Esophagus muscularis mucosa (tissue), 4 donors: ENCODE results near the gene TNN. TPM values are rescaled to one million over a fixed set of nuclear protein-coding genes. Genes with fewer than 3 reads are reported as not detected.

ENCODE experiments used
- DNase-seq: peaks from one replicate; pipeline ENCODE4 v3.0.0-alpha.2; 2017; ENCODE audit errors: extremely low spot score
- H3K27ac ChIP-seq, 4 donors: fragments of 200-600 bp; sonication (generic); replicated peaks in 1 of 4; 1 replicate in 3 of 4; 2 replicates in 1 of 4; pipeline ENCODE4 v1.5.1; 2016 to 2019; ENCODE audit warnings: mild to moderate bottlenecking in 1 of 4
- H3K27me3 ChIP-seq, 4 donors: fragments of 200-600 bp; sonication (generic); one replicate each; pipeline versions ENCODE4 v1.5.1 to v1.6.0; 2016 to 2019
- H3K36me3 ChIP-seq, 4 donors: fragments of 200-600 bp; sonication (generic); one replicate each; pipeline ENCODE4 v1.5.1; 2016 to 2019
- H3K4me1 ChIP-seq, 4 donors: fragments of 200-600 bp; sonication (generic); one replicate each; pipeline ENCODE4 v1.5.1; 2016 to 2019
- H3K4me3 ChIP-seq, 4 donors: fragments of 200-600 bp; sonication (generic); 1 replicate in 2 of 4; 2 replicates in 2 of 4; pipeline ENCODE4 v1.5.1; 2016 to 2019; ENCODE audit warnings: mild to moderate bottlenecking in 4 of 4, moderate library complexity in 1 of 4
- H3K9me3 ChIP-seq, 4 donors: fragments of 200-600 bp; sonication (generic); 1 replicate in 3 of 4; 2 replicates in 1 of 4; pipeline ENCODE4 v1.5.1; 2016 to 2019
- EP300 ChIP-seq: sonication (generic); formaldehyde crosslinking; IDR thresholded peaks from one replicate; pipeline ENCODE4 v1.6.1; 2017; ENCODE audit warnings: antibody characterized with exemption
- POLR2A ChIP-seq: fragments of 450-650 bp; IDR thresholded peaks from one replicate; pipeline ENCODE4 v1.6.1; 2017; ENCODE audit warnings: antibody characterized with exemption, moderate library complexity, mild to moderate bottlenecking, low read depth
- POLR2AphosphoS5 ChIP-seq, 2 donors: sonication (generic); formaldehyde crosslinking; IDR thresholded peaks; one replicate each; pipeline ENCODE4 v1.6.1; 2017; ENCODE audit warnings: antibody characterized with exemption in 2 of 2
- WGBS: methylation state at CpG from one replicate; pipeline ENCODE4 v1.1.5; 2018; 5-methylcytosine and 5-hydroxymethylcytosine counted together
- intact Hi-C: fragments of 100-400 bp; cut with DNase I; formaldehyde crosslinking; loops from one replicate; pipeline ENCODE4 v1.15.1; 2023
- total RNA-seq, 4 donors: library from RNA; depleted of rRNA; stranded (reverse); fragments of >200 nt; gene quantifications; one replicate each; pipeline versions ENCODE4 v1.1.0 to v1.2.1, GENCODE V29; 2016
- TF ChIP-seq, protein P1 (sequence below), 3 experiments: fragments of 200-600 bp in 2 of 3; fragments of 450-650 bp in 1 of 3; sonication (generic) in 2 of 3; IDR thresholded peaks; one replicate each; pipeline ENCODE4 v1.5.1; 2017 to 2019; ENCODE audit warnings: antibody characterized with exemption in 3 of 3, mild to moderate bottlenecking in 2 of 3, moderate library complexity in 1 of 3

Gene TNN
- total RNA-seq, 4 donors from 2014 or later, result under 0.01 to 0.45 (median 0.20) TPM

DNA sequence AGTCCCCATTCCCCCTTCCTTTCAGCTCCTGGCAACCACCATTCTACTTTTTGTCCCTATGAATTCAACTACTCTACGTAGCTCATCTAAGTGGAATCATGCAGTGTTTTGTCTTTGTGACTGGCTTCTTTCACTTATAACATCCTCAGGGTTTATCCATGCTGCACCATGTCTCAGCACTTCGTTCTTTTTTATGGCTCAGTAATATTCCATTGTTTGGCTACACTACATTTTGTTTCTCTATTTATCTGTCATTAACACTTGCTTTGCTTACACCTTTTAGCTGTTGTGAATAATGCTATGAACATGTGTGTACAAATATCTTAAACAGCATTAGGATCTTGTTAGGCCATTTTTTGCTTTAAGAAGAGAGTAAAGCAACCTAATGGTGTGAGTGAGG is 42.9 kb upstream of the TNN start:
- TF ChIP-seq EP300 (no peak), POLR2A (no peak), POLR2AphosphoS5 (IDR thresholded peaks at IDR 0.05) (no peak)
- TF ChIP-seq, protein P1, sequence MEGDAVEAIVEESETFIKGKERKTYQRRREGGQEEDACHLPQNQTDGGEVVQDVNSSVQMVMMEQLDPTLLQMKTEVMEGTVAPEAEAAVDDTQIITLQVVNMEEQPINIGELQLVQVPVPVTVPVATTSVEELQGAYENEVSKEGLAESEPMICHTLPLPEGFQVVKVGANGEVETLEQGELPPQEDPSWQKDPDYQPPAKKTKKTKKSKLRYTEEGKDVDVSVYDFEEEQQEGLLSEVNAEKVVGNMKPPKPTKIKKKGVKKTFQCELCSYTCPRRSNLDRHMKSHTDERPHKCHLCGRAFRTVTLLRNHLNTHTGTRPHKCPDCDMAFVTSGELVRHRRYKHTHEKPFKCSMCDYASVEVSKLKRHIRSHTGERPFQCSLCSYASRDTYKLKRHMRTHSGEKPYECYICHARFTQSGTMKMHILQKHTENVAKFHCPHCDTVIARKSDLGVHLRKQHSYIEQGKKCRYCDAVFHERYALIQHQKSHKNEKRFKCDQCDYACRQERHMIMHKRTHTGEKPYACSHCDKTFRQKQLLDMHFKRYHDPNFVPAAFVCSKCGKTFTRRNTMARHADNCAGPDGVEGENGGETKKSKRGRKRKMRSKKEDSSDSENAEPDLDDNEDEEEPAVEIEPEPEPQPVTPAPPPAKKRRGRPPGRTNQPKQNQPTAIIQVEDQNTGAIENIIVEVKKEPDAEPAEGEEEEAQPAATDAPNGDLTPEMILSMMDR (IDR thresholded peaks at IDR 0.05), result no peak
- no peak for DNase-seq
- Histone ChIP-seq H3K27ac (no peak overlapping the region), H3K9me3 (no peaks in the 10 kb centered on the region), H3K4me1 (peaks cover 5 to 29% (median 15%) of the 10 kb centered on the region in 4 donors), H3K27me3 (no peaks in the 10 kb centered on the region), H3K36me3 (peaks cover 0 to 6% (median 0%) of the 10 kb centered on the region in 4 donors), H3K4me3 (no peak overlapping the region)
- intact Hi-C loops, result no loop called here
- 94% methylated on average over 2 of the region's 2 CpGs for whole genome bisulfite sequencing

DNA sequence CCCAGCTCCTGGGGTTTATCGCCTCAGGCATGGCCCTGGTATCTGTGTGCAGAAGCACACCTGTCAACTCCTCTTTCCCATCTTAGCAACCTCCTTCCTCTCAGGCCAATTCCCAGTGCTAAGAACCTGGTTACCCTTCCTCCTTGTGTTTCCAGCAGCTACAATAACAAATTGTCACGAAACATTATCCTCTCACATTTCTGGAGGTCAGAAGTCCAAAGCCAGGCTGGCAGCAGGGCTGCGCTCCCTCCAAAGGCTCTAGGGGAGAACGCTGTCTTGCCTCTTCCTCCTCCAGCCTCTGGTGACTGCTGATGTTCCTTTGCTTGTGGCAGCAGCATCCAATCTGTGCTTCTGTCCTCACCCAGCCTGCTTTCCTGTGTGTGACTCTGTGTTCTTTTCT is 33.7 kb upstream of the TNN start:
- H3K4me3 ChIP-seq, result no peak overlapping the region
- intact Hi-C loops, result loop anchor here (5.0 kb wide), 1 partner anchor 93 kb away; no protein-coding TSS in a partner anchor
- no peaks in the 10 kb centered on the region for H3K9me3 ChIP-seq
- no peak overlapping the region for H3K27ac ChIP-seq
- H3K36me3 ChIP-seq, result no peaks in the 10 kb centered on the region
- TF ChIP-seq EP300, result no peak
- TF ChIP-seq POLR2AphosphoS5 (IDR thresholded peaks at IDR 0.05), result no peak
- TF ChIP-seq POLR2A, result no peak
- TF ChIP-seq, protein P1 (IDR thresholded peaks at IDR 0.05), result no peak
- DNase-seq, result no peak
- no peaks in the 10 kb centered on the region for H3K27me3 ChIP-seq
- peaks cover 0 to 10% (median 3%) of the 10 kb centered on the region in 4 donors for H3K4me1 ChIP-seq
- 92% methylated on average over 4 of the region's 4 CpGs for WGBS

DNA sequence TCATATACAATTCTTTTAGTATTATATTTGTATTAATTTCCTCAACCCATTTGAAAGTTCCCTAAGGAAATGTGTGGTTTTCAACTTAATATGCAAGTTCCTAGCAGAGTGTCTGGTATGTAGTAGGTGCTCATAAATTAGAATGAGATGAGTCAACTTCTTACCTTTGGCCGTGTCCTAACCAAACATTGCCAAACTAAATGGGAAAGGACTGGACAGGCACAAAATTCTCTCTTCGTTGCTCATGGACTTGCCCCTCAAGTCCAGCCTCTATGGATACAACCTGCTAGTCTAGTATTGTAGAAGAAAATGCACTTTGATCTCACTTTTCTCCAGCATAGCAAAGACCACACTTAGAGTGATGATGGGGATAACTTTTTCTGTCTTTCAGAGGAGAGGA is 32.9 kb upstream of the TNN start:
- TF ChIP-seq, protein P1 (IDR thresholded peaks at IDR 0.05), result no peak
- TF ChIP-seq EP300 (no peak), POLR2AphosphoS5 (IDR thresholded peaks at IDR 0.05) (no peak), POLR2A (no peak)
- DNase-seq, result no peak
- 81% methylated on average over 2 of the region's 2 CpGs for WGBS

DNA sequence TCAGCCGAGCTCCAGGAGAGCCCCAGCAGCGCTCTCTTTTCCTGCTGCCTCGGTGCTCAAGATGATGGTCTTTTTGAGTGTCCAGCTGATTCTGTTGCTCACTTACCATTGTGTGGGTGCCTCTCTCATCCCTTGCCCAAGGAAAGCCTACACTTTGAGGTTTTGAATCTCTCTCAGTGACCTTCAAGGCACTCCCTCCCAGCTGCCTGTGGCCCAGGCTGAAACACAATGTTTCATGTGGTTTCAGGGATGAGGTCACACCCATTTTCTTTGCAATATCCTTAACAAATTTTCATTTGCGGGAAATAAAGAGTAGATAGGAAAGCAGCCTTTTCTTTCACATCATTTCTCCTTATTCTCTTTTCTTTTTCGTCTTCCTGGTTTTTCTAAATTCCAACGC is 31.8 kb upstream of the TNN start:
- intact Hi-C loops, result no loop called here

More for the DNA sequence above, 32.9 kb upstream of the TNN start:
- no peaks in the 10 kb centered on the region for H3K36me3 ChIP-seq
- no peak overlapping the region for H3K4me3 ChIP-seq
- no peaks in the 10 kb centered on the region for H3K9me3 ChIP-seq
- H3K27me3 ChIP-seq, result no peaks in the 10 kb centered on the region
- no peak overlapping the region for H3K27ac ChIP-seq
- intact Hi-C loops, result loop anchor here (5.0 kb wide), 1 partner anchor 93 kb away; no protein-coding TSS in a partner anchor
- H3K4me1 ChIP-seq, result peaks cover 0 to 3% (median 0%) of the 10 kb centered on the region in 4 donors

More for the DNA sequence above, 31.8 kb upstream of the TNN start:
- WGBS, result 93% methylated on average over 6 of the region's 6 CpGs
- no peaks in the 10 kb centered on the region for H3K36me3 ChIP-seq
- H3K27ac ChIP-seq, result no peak overlapping the region
- no peaks in the 10 kb centered on the region for H3K27me3 ChIP-seq
- H3K4me1 ChIP-seq, result no peaks in the 10 kb centered on the region
- TF ChIP-seq POLR2A (no peak), EP300 (no peak), POLR2AphosphoS5 (IDR thresholded peaks at IDR 0.05) (no peak)
- TF ChIP-seq, protein P1 (IDR thresholded peaks at IDR 0.05), result no peak
- DNase-seq, result no peak
- H3K9me3 ChIP-seq, result no peaks in the 10 kb centered on the region
- no peak overlapping the region for H3K4me3 ChIP-seq
